Keratinocyte (primary cell): ENCODE results near the gene RBM41. TPM values are rescaled to one million over a fixed set of nuclear protein-coding genes. Genes with fewer than 3 reads are reported as not detected.

Source experiments
- DNase-seq: peaks from one replicate; pipeline ENCODE4 v3.0.0-alpha.2; 2011; ENCODE audit warnings: low read depth, missing footprints, low spot score
- FAIRE-seq: peaks from 2 replicates; lab custom pipeline; 2011; peaks lifted over from hg19 to GRCh38; lab: Jason Lieb, UNC
- H2AFZ ChIP-seq: 2 replicates; pipeline ENCODE4 v1.6.0; 2012; ENCODE audit warnings: low read length, control low read depth, inconsistent platforms; ENCODE audit not compliant: control insufficient read depth
- H3K27ac ChIP-seq: 2 replicates; pipeline ENCODE4 v1.5.1; 2011; ENCODE audit warnings: low read length; ENCODE audit not compliant: control insufficient read depth, insufficient read depth
- H3K27me3 ChIP-seq: 3 replicates; pipeline ENCODE4 v1.6.0; 2011; ENCODE audit warnings: low read length; ENCODE audit not compliant: control insufficient read depth, insufficient read depth; ENCODE audit errors: extremely low read depth
- H3K36me3 ChIP-seq, 2 experiments: 2 replicates in 1 of 2; 3 replicates in 1 of 2; pipeline ENCODE4 v1.5.1; 2011; ENCODE audit warnings: low read length in 2 of 2, mild to moderate bottlenecking in 1 of 2; ENCODE audit not compliant: control insufficient read depth in 2 of 2, insufficient read depth in 2 of 2; ENCODE audit errors: extremely low read depth in 1 of 2
- H3K4me1 ChIP-seq: 3 replicates; pipeline ENCODE4 v1.5.1; 2011; ENCODE audit warnings: low read length; ENCODE audit not compliant: control insufficient read depth, insufficient read depth; ENCODE audit errors: extremely low read depth
- H3K4me2 ChIP-seq: 3 replicates; pipeline ENCODE4 v1.6.0; 2011; ENCODE audit warnings: low read depth, low read length; ENCODE audit not compliant: control insufficient read depth, insufficient read depth; ENCODE audit errors: extremely low read depth
- H3K4me3 ChIP-seq, 3 experiments: fragments of 200-600 bp in 1 of 3; sonication (generic) in 1 of 3; 2 replicates in 2 of 3; 3 replicates in 1 of 3; pipeline ENCODE4 v1.5.1; 2011 to 2016; ENCODE audit warnings: low read length in 3 of 3, mild to moderate bottlenecking in 3 of 3, control low read depth in 2 of 3, inconsistent platforms in 1 of 3, low read depth in 1 of 3, mixed read lengths in 1 of 3, mixed run types in 1 of 3, moderate library complexity in 1 of 3; ENCODE audit not compliant: control insufficient read depth in 2 of 3, insufficient read depth in 2 of 3; ENCODE audit errors: extremely low read depth in 1 of 3
- H3K79me2 ChIP-seq: 2 replicates; pipeline ENCODE4 v1.6.0; 2012; ENCODE audit warnings: low read length; ENCODE audit not compliant: control insufficient read depth, insufficient read depth
- H3K9ac ChIP-seq: 3 replicates; pipeline ENCODE4 v1.6.0; 2011; ENCODE audit warnings: low read length; ENCODE audit not compliant: control insufficient read depth, insufficient read depth; ENCODE audit errors: extremely low read depth
- H3K9me1 ChIP-seq: 3 replicates; pipeline ENCODE4 v1.6.0; 2011; ENCODE audit warnings: low read length; ENCODE audit not compliant: control insufficient read depth, insufficient read depth; ENCODE audit errors: extremely low read depth
- H3K9me3 ChIP-seq: 2 replicates; pipeline ENCODE4 v1.5.1; 2012; ENCODE audit warnings: low read depth, low read length; ENCODE audit not compliant: control insufficient read depth
- H4K20me1 ChIP-seq: 3 replicates; pipeline ENCODE4 v1.6.0; 2011; ENCODE audit warnings: low read length; ENCODE audit not compliant: control insufficient read depth, insufficient read depth; ENCODE audit errors: extremely low read depth
- EZH2 ChIP-seq: IDR thresholded peaks from one replicate; pipeline ENCODE4 v1.6.1; 2012; ENCODE audit warnings: inconsistent platforms, mild to moderate bottlenecking, low read length, moderate library complexity
- dilution Hi-C: fragments of 300-500 bp; cut with MboI; formaldehyde crosslinking; loops from one replicate; pipeline ENCODE4 v1.7.0; 2020; ENCODE audit warnings: low sequenced_read_pairs; ENCODE audit not compliant: extremely low pct_ligation_motif_present
- polyA plus RNA-seq, 5 experiments: library from polyadenylated mRNA; depleted of rRNA in 3 of 5; stranded (reverse) in 3 of 5; stranded (forward) in 1 of 5; unstranded in 1 of 5; fragments of >200 nt; gene quantifications; 1 replicate in 1 of 5; 2 replicates in 3 of 5; 3 replicates in 1 of 5; pipeline versions ENCODE4 v1.2.1 to v1.2.3, GENCODE V29; 2011 to 2012; ENCODE audit warnings: missing spikeins in 2 of 5, low read depth in 1 of 5, low replicate concordance in 1 of 5
- TF ChIP-seq, protein P1 (sequence below), 3 experiments: IDR thresholded peaks in 1 of 3; conservative IDR thresholded peaks in 1 of 3; optimal IDR thresholded peaks in 1 of 3; 2 replicates in 2 of 3; 3 replicates in 1 of 3; pipeline versions ENCODE3 to v1.5.1; 2011; ENCODE audit warnings: low read length in 3 of 3, mild to moderate bottlenecking in 3 of 3, moderate library complexity in 2 of 3, control low read depth in 1 of 3, inconsistent platforms in 1 of 3; ENCODE audit not compliant: insufficient read depth in 2 of 3; ENCODE audit errors: extremely low read depth in 1 of 3

RBM41 gene
- polyA plus RNA-seq, 1 donor (not counting 4 experiments of a cell fraction or from before 2014, with no cell fraction given): 14.5 TPM

DNA sequence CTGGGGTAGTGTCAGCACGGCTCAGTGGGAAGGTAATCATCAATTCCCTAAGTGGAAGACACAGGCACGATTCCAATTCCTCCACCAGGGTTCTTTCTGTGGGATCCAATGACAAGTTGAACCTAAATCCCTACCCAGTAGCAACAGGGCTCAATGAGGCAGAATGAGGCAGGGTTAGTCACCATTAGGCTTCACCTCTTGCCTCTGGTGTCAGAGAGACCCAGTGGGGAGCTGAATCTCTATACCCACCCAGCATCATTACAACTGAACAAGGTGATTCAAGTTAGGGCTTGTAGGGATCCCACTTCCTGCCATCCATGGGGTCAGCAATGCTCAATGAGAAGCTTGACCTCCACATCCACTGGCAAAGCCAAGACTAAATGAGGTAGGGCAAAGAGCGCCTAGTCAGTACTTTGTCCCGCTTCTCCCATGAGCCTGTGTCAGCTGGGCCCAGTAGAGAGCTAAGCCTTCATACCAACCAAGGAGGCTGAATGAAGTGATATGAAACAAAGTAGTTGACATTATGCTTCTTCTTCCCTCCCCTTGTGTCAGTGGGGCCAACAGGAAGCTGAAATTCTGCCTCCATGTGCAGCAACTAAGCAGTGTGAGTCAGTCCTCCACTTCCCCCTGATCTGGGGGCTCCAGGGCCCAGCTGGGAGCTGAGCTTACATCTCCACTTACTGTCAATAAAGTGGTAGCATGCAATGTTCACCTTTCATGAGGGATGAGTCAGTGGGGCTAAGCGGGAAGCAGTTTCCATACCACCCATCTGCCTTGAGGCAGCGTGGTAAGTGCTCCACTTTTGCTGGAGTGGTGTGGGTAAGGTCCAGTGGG, 36.4 kb upstream of the RBM41 start:
- Histone ChIP-seq H3K9me3 (no peaks in the 10 kb centered on the region), H4K20me1 (no peaks in the 10 kb centered on the region), H3K4me1 (peaks cover 14% of the 10 kb centered on the region), H3K9ac (peak overlapping the region; percentile 58), H3K36me3 (no peaks in the 10 kb centered on the region), H3K79me2 (no peaks in the 10 kb centered on the region), H2AFZ (peak overlapping the region; percentile 44), H3K4me3 (peak overlapping the region; percentile 24 to 39 (median 36)), H3K9me1 (no peaks in the 10 kb centered on the region), H3K27ac (peak overlapping the region; percentile 82), H3K4me2 (peak overlapping the region; percentile 24), H3K27me3 (no peaks in the 10 kb centered on the region)
- DNase-seq (peak; percentile 38), FAIRE-seq (peak; percentile 95)
- TF ChIP-seq EZH2: no peak
- TF ChIP-seq, protein P1, sequence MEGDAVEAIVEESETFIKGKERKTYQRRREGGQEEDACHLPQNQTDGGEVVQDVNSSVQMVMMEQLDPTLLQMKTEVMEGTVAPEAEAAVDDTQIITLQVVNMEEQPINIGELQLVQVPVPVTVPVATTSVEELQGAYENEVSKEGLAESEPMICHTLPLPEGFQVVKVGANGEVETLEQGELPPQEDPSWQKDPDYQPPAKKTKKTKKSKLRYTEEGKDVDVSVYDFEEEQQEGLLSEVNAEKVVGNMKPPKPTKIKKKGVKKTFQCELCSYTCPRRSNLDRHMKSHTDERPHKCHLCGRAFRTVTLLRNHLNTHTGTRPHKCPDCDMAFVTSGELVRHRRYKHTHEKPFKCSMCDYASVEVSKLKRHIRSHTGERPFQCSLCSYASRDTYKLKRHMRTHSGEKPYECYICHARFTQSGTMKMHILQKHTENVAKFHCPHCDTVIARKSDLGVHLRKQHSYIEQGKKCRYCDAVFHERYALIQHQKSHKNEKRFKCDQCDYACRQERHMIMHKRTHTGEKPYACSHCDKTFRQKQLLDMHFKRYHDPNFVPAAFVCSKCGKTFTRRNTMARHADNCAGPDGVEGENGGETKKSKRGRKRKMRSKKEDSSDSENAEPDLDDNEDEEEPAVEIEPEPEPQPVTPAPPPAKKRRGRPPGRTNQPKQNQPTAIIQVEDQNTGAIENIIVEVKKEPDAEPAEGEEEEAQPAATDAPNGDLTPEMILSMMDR (optimal IDR thresholded peaks at IDR 0.05 in 1 of 3, IDR thresholded peaks at IDR 0.05 in 1 of 3, conservative IDR thresholded peaks at IDR 0.05 in 1 of 3; ENCODE audit: extremely low read depth in 1 of 3, insufficient read depth in 2 of 3, low read length in 3 of 3): no peak
- dilution Hi-C loops: no loop called here

DNA sequence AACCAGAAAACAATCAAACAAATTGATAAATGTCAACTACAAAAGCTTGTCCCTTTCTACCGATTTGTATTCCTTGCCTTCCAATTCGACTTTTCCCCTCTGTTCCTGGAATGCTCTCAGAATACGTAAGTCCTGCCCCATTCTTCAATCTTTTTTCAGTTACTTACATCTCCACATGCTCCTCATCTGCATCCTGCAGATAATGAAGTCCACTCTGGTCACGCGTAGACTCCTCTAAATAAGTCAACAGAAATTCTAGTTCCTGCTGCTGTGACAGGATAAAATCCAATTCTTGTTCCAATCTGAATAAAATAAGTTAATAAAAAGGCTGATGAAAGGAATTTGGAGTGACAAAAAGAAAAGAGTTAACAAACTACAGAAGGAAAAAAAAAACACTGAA, 34.4 kb upstream of the RBM41 start:
- Histone ChIP-seq H3K9me1 (no peaks in the 10 kb centered on the region), H3K79me2 (no peaks in the 10 kb centered on the region), H3K9ac (no peak overlapping the region), H2AFZ (no peak overlapping the region), H3K27me3 (no peaks in the 10 kb centered on the region), H4K20me1 (no peaks in the 10 kb centered on the region), H3K36me3 (no peaks in the 10 kb centered on the region), H3K9me3 (no peaks in the 10 kb centered on the region), H3K4me1 (peaks cover 14% of the 10 kb centered on the region), H3K27ac (no peak overlapping the region), H3K4me3 (no peak overlapping the region), H3K4me2 (no peak overlapping the region)
- TF ChIP-seq, protein P1 (optimal IDR thresholded peaks at IDR 0.05 in 1 of 3, IDR thresholded peaks at IDR 0.05 in 1 of 3, conservative IDR thresholded peaks at IDR 0.05 in 1 of 3; ENCODE audit: extremely low read depth in 1 of 3, insufficient read depth in 2 of 3, low read length in 3 of 3): no peak
- TF ChIP-seq EZH2: no peak
- FAIRE-seq (no peak), DNase-seq (no peak)
- dilution Hi-C loops: no loop called here
